ENCODE data around the gene KLHDC4. TPM values are rescaled to one million over a fixed set of nuclear protein-coding genes. Genes with fewer than 3 reads are reported as not detected.

The KLHDC4 gene
- total RNA-seq, 2 experiments from 2014 or later, result 147 to 233 TPM

GRCh38 chr16:87687126-87687910, 78.5 kb downstream of the KLHDC4 start:
- H4K20me1 ChIP-seq (ENCODE audit: insufficient read depth, low read length), result no peaks in the 10 kb centered on the region
- intact Hi-C loops (cut with micrococcal nuclease; ENCODE audit: unreplicated experiment), result no loop called here
- H3K9me3 ChIP-seq (ENCODE audit: low read length), result no peaks in the 10 kb centered on the region
- no peaks in the 10 kb centered on the region for H3K36me3 ChIP-seq (ENCODE audit: insufficient read depth, low read length)
- TF ChIP-seq EZH2phosphoT487 (IDR thresholded peaks at IDR 0.05; ENCODE audit: borderline replicate concordance, low read depth, low read length), result no peak
- TF ChIP-seq, protein P1, sequence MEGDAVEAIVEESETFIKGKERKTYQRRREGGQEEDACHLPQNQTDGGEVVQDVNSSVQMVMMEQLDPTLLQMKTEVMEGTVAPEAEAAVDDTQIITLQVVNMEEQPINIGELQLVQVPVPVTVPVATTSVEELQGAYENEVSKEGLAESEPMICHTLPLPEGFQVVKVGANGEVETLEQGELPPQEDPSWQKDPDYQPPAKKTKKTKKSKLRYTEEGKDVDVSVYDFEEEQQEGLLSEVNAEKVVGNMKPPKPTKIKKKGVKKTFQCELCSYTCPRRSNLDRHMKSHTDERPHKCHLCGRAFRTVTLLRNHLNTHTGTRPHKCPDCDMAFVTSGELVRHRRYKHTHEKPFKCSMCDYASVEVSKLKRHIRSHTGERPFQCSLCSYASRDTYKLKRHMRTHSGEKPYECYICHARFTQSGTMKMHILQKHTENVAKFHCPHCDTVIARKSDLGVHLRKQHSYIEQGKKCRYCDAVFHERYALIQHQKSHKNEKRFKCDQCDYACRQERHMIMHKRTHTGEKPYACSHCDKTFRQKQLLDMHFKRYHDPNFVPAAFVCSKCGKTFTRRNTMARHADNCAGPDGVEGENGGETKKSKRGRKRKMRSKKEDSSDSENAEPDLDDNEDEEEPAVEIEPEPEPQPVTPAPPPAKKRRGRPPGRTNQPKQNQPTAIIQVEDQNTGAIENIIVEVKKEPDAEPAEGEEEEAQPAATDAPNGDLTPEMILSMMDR (conservative IDR thresholded peaks at IDR 0.05; ENCODE audit: low read length), result no peak
- POLR2A ChIA-PET, result no interaction called here
- no peaks in the 10 kb centered on the region for H3K9me2 ChIP-seq (ENCODE audit: insufficient read depth, low read length)
- H2AFZ ChIP-seq (ENCODE audit: low read length), result no peak overlapping the region
- no peak overlapping the region for H3K27ac ChIP-seq (ENCODE audit: low read depth, low read length, poor library complexity, severe bottlenecking)
- no peak for DNase-seq (ENCODE audit: low spot score)
- H3K4me1 ChIP-seq (ENCODE audit: insufficient read depth, low read length, poor library complexity, severe bottlenecking), result peaks cover 15% of the 10 kb centered on the region
- no peaks in the 10 kb centered on the region for H3K79me2 ChIP-seq (ENCODE audit: insufficient read depth, low read depth, low read length)
- no peak overlapping the region for H3K4me3 ChIP-seq (ENCODE audit: low read depth, low read length, poor library complexity, severe bottlenecking)
- no TSS peak for BruUV-seq (replicated peaks)
- H3K4me2 ChIP-seq (ENCODE audit: low read length), result no peak overlapping the region
- CTCF ChIA-PET (ENCODE audit: unreplicated experiment), result no interaction called here

DNA sequence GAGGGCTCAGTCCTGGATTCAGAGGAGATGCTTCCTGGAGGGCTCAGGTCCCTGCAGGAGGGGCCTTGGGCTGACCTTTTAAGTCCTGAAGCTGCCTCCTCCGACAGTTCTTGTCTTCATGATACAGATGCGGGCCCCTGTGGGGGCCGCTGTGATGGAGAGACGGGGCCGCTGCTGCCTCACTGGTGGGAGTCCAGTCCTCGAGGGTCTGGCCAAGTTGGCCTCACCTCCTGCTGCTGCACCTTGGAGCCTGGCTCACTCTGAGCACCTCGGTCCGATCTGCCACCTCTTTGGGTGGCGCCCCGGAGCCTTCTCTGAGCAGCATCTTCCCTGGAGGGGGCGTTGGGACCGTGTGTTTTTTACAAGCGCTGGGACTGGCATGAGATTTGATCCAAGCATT, 79.1 kb downstream of the KLHDC4 start:
- Histone ChIP-seq H4K20me1 (ENCODE audit: insufficient read depth, low read length) (no peaks in the 10 kb centered on the region), H2AFZ (ENCODE audit: low read length) (no peak overlapping the region), H3K9me2 (ENCODE audit: insufficient read depth, low read length) (no peaks in the 10 kb centered on the region), H3K79me2 (ENCODE audit: insufficient read depth, low read depth, low read length) (no peaks in the 10 kb centered on the region), H3K4me1 (ENCODE audit: insufficient read depth, low read length, poor library complexity, severe bottlenecking) (peaks cover 15% of the 10 kb centered on the region), H3K36me3 (ENCODE audit: insufficient read depth, low read length) (no peaks in the 10 kb centered on the region), H3K4me2 (ENCODE audit: low read length) (no peak overlapping the region), H3K9me3 (ENCODE audit: low read length) (no peaks in the 10 kb centered on the region), H3K4me3 (ENCODE audit: low read depth, low read length, poor library complexity, severe bottlenecking) (no peak overlapping the region), H3K27ac (ENCODE audit: low read depth, low read length, poor library complexity, severe bottlenecking) (no peak overlapping the region)
- ChIA-PET POLR2A (no interaction called here), CTCF (ENCODE audit: unreplicated experiment) (no interaction called here)
- no peak for DNase-seq (ENCODE audit: low spot score)
- intact Hi-C loops (cut with micrococcal nuclease; ENCODE audit: unreplicated experiment), result no loop called here
- TF ChIP-seq, protein P1 (conservative IDR thresholded peaks at IDR 0.05; ENCODE audit: low read length), result no peak
- no peak for TF ChIP-seq EZH2phosphoT487 (IDR thresholded peaks at IDR 0.05; ENCODE audit: borderline replicate concordance, low read depth, low read length)
- no TSS peak for BruUV-seq (replicated peaks)

- TF ChIP-seq, protein P1 (conservative IDR thresholded peaks at IDR 0.05; ENCODE audit: low read length), result no peak
- TF ChIP-seq EZH2phosphoT487 (IDR thresholded peaks at IDR 0.05; ENCODE audit: borderline replicate concordance, low read depth, low read length), result no peak
- H4K20me1 ChIP-seq (ENCODE audit: insufficient read depth, low read length), result no peaks in the 10 kb centered on the region
- no peak for DNase-seq (ENCODE audit: low spot score)
- H3K27ac ChIP-seq (ENCODE audit: low read depth, low read length, poor library complexity, severe bottlenecking), result no peak overlapping the region
- no peaks in the 10 kb centered on the region for H3K79me2 ChIP-seq (ENCODE audit: insufficient read depth, low read depth, low read length)
- ChIA-PET CTCF (ENCODE audit: unreplicated experiment) (no interaction called here), POLR2A (no interaction called here)
- H2AFZ ChIP-seq (ENCODE audit: low read length), result no peak overlapping the region
- H3K4me1 ChIP-seq (ENCODE audit: insufficient read depth, low read length, poor library complexity, severe bottlenecking), result peaks cover 11% of the 10 kb centered on the region
- H3K4me2 ChIP-seq (ENCODE audit: low read length), result no peak overlapping the region
- no peaks in the 10 kb centered on the region for H3K9me2 ChIP-seq (ENCODE audit: insufficient read depth, low read length)
- H3K4me3 ChIP-seq (ENCODE audit: low read depth, low read length, poor library complexity, severe bottlenecking), result no peak overlapping the region
- no peaks in the 10 kb centered on the region for H3K9me3 ChIP-seq (ENCODE audit: low read length)
- H3K36me3 ChIP-seq (ENCODE audit: insufficient read depth, low read length), result no peaks in the 10 kb centered on the region
- intact Hi-C loops (cut with micrococcal nuclease; ENCODE audit: unreplicated experiment), result no loop called here
- no TSS peak for BruUV-seq (replicated peaks)
Observed at GRCh38 chr16:87685766-87686165, 80.0 kb downstream of the KLHDC4 start.

Measured in OCI-LY7 (cell line).